Measurements from ENCODE around the gene PCBP3. TPM values are rescaled to one million over a fixed set of nuclear protein-coding genes. Genes with fewer than 3 reads are reported as not detected.

PCBP3 gene
- total RNA-seq, 2 experiments from 2014 or later = 4.8 to 5.8 TPM

- H3K9me3 Mint-ChIP-seq = peaks cover 4% of the 10 kb centered on the region
- ChIA-PET POLR2A (no interaction called here), CTCF (no interaction called here)
- H3K4me3 Mint-ChIP-seq = no peak overlapping the region
- H3K4me1 Mint-ChIP-seq = peaks cover 1% of the 10 kb centered on the region
- DNase-seq = no peak
- H3K27ac Mint-ChIP-seq = no peak overlapping the region
- H3K27me3 Mint-ChIP-seq = peaks cover 5% of the 10 kb centered on the region
- no peaks in the 10 kb centered on the region for H3K36me3 Mint-ChIP-seq (ENCODE audit: low read depth)
These were observed 343.0 kb downstream of the PCBP3 start for GRCh38 chr21:45986316-45987051.

GRCh38 chr21:45987121-45987711, 343.7 kb downstream of the PCBP3 start:
- no peaks in the 10 kb centered on the region for H3K36me3 Mint-ChIP-seq (ENCODE audit: low read depth)
- POLR2A ChIA-PET = no interaction called here
- H3K27ac Mint-ChIP-seq = no peak overlapping the region
- H3K4me1 Mint-ChIP-seq = peaks cover 1% of the 10 kb centered on the region
- no peak for DNase-seq
- no peak overlapping the region for H3K4me3 Mint-ChIP-seq
- CTCF ChIA-PET = no interaction called here
- peaks cover 4% of the 10 kb centered on the region for H3K9me3 Mint-ChIP-seq
- H3K27me3 Mint-ChIP-seq = peaks cover 5% of the 10 kb centered on the region

DNA sequence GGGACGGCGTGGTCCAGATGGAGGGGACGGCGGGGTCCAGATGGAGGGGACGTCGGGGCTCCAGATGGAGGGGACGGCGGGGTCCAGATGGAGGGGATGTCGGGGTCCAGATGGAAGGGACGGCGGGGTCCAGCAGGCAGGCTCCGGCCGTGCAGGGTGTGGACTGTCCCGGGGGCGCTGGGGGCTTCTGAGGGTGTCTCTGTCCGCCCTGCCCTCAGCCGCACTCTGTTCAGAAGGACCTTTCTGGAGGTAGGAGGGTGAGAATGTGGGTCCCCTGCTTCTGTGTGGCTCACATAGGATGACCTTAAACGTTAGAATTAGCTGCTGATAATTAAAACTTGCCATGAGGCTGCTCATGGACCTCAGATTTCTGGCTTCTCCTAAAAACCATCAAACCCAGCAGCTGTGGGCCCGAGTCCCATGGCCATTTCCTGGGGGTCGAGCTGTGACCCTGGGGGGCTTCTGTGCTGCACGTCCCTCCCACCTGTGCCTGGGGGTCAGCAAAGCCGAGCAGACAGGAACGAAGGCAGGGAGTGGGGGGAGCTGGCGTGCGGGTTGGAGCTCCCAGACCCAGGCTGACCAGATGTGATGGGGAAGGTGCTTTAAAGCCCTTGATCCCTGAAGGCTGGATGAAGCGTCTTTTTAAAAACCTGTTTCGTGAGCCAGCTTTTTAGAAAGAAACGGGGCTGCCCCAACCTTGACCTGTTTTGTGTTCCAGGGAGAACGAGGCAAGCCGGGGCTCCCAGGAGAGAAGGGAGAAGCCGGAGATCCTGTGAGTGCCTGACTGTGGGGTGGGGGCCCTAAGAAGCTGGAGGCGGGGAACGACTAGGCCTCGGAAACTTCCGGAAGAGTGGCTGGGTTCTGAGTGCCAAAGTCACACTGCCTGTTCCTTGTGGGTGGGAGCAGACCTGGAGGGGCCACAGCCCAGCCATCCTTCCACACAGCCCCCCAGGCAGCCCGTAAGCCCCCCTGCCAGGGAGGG, 345.1 kb downstream of the PCBP3 start:
- Mint-ChIP-seq H3K36me3 (ENCODE audit: low read depth) (no peaks in the 10 kb centered on the region), H3K4me3 (no peak overlapping the region), H3K4me1 (no peaks in the 10 kb centered on the region), H3K27me3 (peaks cover 3% of the 10 kb centered on the region), H3K9me3 (peaks cover 4% of the 10 kb centered on the region), H3K27ac (no peak overlapping the region)
- ChIA-PET POLR2A (no interaction called here), CTCF (no interaction called here)
- DNase-seq = no peak

DNA sequence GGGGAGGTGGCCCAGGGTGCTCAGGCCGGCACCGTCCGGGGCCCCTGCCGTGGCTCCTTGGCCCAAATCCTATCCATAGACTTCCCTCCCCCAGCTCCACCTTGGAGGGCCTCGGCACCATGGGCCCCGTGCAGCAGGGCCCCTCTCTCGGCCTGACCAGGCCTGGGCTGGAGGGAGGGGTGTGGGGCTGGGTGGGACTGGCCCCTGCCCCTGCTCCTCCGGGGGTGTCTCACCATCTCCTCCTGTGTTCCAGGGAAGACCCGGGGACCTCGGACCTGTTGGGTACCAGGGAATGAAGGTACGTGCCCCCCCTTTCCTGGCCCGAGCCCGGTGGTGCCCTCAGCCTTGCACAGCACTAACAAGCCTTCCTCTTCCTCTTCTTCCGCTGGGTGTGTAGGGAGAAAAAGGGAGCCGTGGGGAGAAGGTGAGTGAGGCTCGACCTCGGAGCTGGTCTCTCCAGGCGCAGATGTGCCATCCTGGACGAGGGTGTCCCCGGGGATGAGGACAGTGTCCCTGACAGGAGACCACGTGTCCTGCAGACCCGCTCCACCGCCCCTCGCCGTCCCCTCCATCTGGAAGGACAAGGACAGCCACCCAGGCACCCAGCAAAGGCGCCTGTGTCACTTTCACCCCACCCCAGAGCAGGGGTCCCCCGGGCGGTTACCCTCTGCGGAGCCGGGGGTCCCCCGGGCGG, 346.0 kb downstream of the PCBP3 start:
- DNase-seq = no peak
- ChIA-PET CTCF (no interaction called here), POLR2A (no interaction called here)
- Mint-ChIP-seq H3K4me1 (no peaks in the 10 kb centered on the region), H3K27ac (no peak overlapping the region), H3K27me3 (peaks cover 2% of the 10 kb centered on the region), H3K9me3 (peaks cover 2% of the 10 kb centered on the region), H3K36me3 (ENCODE audit: low read depth) (no peaks in the 10 kb centered on the region), H3K4me3 (no peak overlapping the region)

- no peaks in the 10 kb centered on the region for H3K4me1 Mint-ChIP-seq
- CTCF ChIA-PET = no interaction called here
- no peaks in the 10 kb centered on the region for H3K9me3 Mint-ChIP-seq
- no peak overlapping the region for H3K27ac Mint-ChIP-seq
- DNase-seq = no peak
- no peak overlapping the region for H3K4me3 Mint-ChIP-seq
- no peaks in the 10 kb centered on the region for H3K36me3 Mint-ChIP-seq (ENCODE audit: low read depth)
- H3K27me3 Mint-ChIP-seq = no peaks in the 10 kb centered on the region
- POLR2A ChIA-PET = no interaction called here
These were observed 346.7 kb downstream of the PCBP3 start for GRCh38 chr21:45990049-45990711.

GRCh38 chr21:45990741-45991605, 347.4 kb downstream of the PCBP3 start:
- no peaks in the 10 kb centered on the region for H3K27me3 Mint-ChIP-seq
- H3K4me3 Mint-ChIP-seq = no peak overlapping the region
- ChIA-PET CTCF (no interaction called here), POLR2A (no interaction called here)
- no peaks in the 10 kb centered on the region for H3K36me3 Mint-ChIP-seq (ENCODE audit: low read depth)
- H3K4me1 Mint-ChIP-seq = no peaks in the 10 kb centered on the region
- no peaks in the 10 kb centered on the region for H3K9me3 Mint-ChIP-seq
- DNase-seq = no peak
- H3K27ac Mint-ChIP-seq = no peak overlapping the region

- DNase-seq = no peak
- H3K9me3 Mint-ChIP-seq = no peaks in the 10 kb centered on the region
- H3K4me3 Mint-ChIP-seq = no peak overlapping the region
- no peak overlapping the region for H3K27ac Mint-ChIP-seq
- H3K27me3 Mint-ChIP-seq = no peaks in the 10 kb centered on the region
- POLR2A ChIA-PET = no interaction called here
- CTCF ChIA-PET = no interaction called here
- H3K36me3 Mint-ChIP-seq (ENCODE audit: low read depth) = no peaks in the 10 kb centered on the region
- H3K4me1 Mint-ChIP-seq = no peaks in the 10 kb centered on the region
These were observed 348.2 kb downstream of the PCBP3 start for GRCh38 chr21:45991606-45992300.

Other genes with a start within 250 kb of the PCBP3 start
- 1 to 10 TPM; 2.8 to 3.1 TPM for gene COL18A1, start 238.6 kb upstream of the PCBP3 start, total RNA-seq
- gene SLC19A1, start 101.3 kb upstream of the PCBP3 start, total RNA-seq = 10 to 100 TPM; 43.8 to 46.8 TPM